Measurements from ENCODE around the gene RNASE13.
A peak's percentile ranks its signal among the peaks of the same experiment; 100 is the strongest.

Gene RNASE13

GRCh38 chr14:21029917-21030316 is 4.7 kb downstream of the RNASE13 start, which contains the start of gene TPPP2:
TSS of gene TPPP2 (plus strand) at chr14:21030217. CDS start at chr14:21030582, 365 bp downstream.
- TF ChIP-seq CTCF (IDR thresholded peaks at IDR 0.05; ENCODE audit: extremely low read depth, insufficient read depth, missing control alignments): no peak
- in situ Hi-C loops (cut with MboI; ENCODE audit: low pct_unique_long_range_greater_than_20kb, low sequenced_read_pairs, unreplicated experiment): no loop called here
- no peak for DNase-seq (ENCODE audit: low spot score)

- in situ Hi-C loops (cut with MboI; ENCODE audit: low pct_unique_long_range_greater_than_20kb, low sequenced_read_pairs, unreplicated experiment): no loop called here
- no peak for TF ChIP-seq CTCF (IDR thresholded peaks at IDR 0.05; ENCODE audit: extremely low read depth, insufficient read depth, missing control alignments)
- no peak for DNase-seq (ENCODE audit: low spot score)
These were observed 7.7 kb downstream of the RNASE13 start for GRCh38 chr14:21026988-21027315.

- no peak for TF ChIP-seq CTCF (IDR thresholded peaks at IDR 0.05; ENCODE audit: extremely low read depth, insufficient read depth, missing control alignments)
- DNase-seq (ENCODE audit: low spot score): no peak
- in situ Hi-C loops (cut with MboI; ENCODE audit: low pct_unique_long_range_greater_than_20kb, low sequenced_read_pairs, unreplicated experiment): no loop called here
These were observed 8.2 kb downstream of the RNASE13 start for GRCh38 chr14:21026274-21026987.

- no peak for TF ChIP-seq CTCF (IDR thresholded peaks at IDR 0.05; ENCODE audit: extremely low read depth, insufficient read depth, missing control alignments)
- no peak for DNase-seq (ENCODE audit: low spot score)
- in situ Hi-C loops (cut with MboI; ENCODE audit: low pct_unique_long_range_greater_than_20kb, low sequenced_read_pairs, unreplicated experiment): no loop called here
These were observed 9.0 kb downstream of the RNASE13 start for GRCh38 chr14:21025371-21026273.

GRCh38 chr14:21024585-21025370 is 9.8 kb downstream of the RNASE13 start, which contains the start of gene NDRG2:
TSS of gene NDRG2 (minus strand) at chr14:21025061. CDS start at chr14:21023315, 1,746 bp downstream.
- in situ Hi-C loops (cut with MboI; ENCODE audit: low pct_unique_long_range_greater_than_20kb, low sequenced_read_pairs, unreplicated experiment): no loop called here
- peak; percentile 83 for DNase-seq (ENCODE audit: low spot score)
- no peak for TF ChIP-seq CTCF (IDR thresholded peaks at IDR 0.05; ENCODE audit: extremely low read depth, insufficient read depth, missing control alignments)
